ENCODE results near the gene TBX3.

- TF ChIP-seq EGR1 (IDR thresholded peaks at IDR 0.05; ENCODE audit: low read depth in 2 of 2) (no peak), FOXA1 (IDR thresholded peaks at IDR 0.05) (no peak), SP1 (IDR thresholded peaks at IDR 0.05) (no peak), YY1 (IDR thresholded peaks at IDR 0.05) (no peak), RXRA (IDR thresholded peaks at IDR 0.05) (no peak), GABPA (IDR thresholded peaks at IDR 0.05 in 1 of 2, conservative IDR thresholded peaks at IDR 0.05 in 1 of 2) (no peak)
- TF ChIP-seq, protein P1, sequence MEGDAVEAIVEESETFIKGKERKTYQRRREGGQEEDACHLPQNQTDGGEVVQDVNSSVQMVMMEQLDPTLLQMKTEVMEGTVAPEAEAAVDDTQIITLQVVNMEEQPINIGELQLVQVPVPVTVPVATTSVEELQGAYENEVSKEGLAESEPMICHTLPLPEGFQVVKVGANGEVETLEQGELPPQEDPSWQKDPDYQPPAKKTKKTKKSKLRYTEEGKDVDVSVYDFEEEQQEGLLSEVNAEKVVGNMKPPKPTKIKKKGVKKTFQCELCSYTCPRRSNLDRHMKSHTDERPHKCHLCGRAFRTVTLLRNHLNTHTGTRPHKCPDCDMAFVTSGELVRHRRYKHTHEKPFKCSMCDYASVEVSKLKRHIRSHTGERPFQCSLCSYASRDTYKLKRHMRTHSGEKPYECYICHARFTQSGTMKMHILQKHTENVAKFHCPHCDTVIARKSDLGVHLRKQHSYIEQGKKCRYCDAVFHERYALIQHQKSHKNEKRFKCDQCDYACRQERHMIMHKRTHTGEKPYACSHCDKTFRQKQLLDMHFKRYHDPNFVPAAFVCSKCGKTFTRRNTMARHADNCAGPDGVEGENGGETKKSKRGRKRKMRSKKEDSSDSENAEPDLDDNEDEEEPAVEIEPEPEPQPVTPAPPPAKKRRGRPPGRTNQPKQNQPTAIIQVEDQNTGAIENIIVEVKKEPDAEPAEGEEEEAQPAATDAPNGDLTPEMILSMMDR (IDR thresholded peaks at IDR 0.05; ENCODE audit: low read depth, low read length, missing input control), result no peak
These were observed 17.1 kb upstream of the TBX3 start for GRCh38 chr12:114701104-114701414.

All from liver (tissue), 3 donors.